Endodermal cell (in vitro differentiated cells): Measurements from ENCODE around the gene CLMN. TPM values are rescaled to one million over a fixed set of nuclear protein-coding genes. Genes with fewer than 3 reads are reported as not detected.

ENCODE experiments used
- DNase-seq: peaks from one replicate; pipeline ENCODE4 v3.0.0-alpha.2; 2017
- H3K27ac ChIP-seq: 2 replicates; pipeline ENCODE4 v1.5.1; 2013; ENCODE audit warnings: mild to moderate bottlenecking, low read depth, low read length, moderate library complexity
- H3K27me3 ChIP-seq: 2 replicates; pipeline ENCODE4 v1.6.1; 2013; ENCODE audit warnings: mild to moderate bottlenecking, low read length, moderate library complexity; ENCODE audit not compliant: insufficient read depth, control insufficient read depth, poor library complexity, severe bottlenecking
- H3K36me3 ChIP-seq: 2 replicates; pipeline ENCODE4 v1.7.0; 2013; ENCODE audit warnings: mild to moderate bottlenecking, low read length, moderate library complexity; ENCODE audit not compliant: control insufficient read depth, insufficient read depth
- H3K4me1 ChIP-seq: one replicate; pipeline ENCODE4 v1.7.0; 2013; ENCODE audit warnings: low read length; ENCODE audit not compliant: control insufficient read depth, insufficient read depth
- H3K4me3 ChIP-seq: 2 replicates; pipeline ENCODE4 v1.5.1; 2013; ENCODE audit warnings: mild to moderate bottlenecking, low read length, moderate library complexity
- H3K9ac ChIP-seq: 2 replicates; pipeline ENCODE4 v1.6.1; 2013; ENCODE audit warnings: mild to moderate bottlenecking, low read length, moderate library complexity; ENCODE audit not compliant: poor library complexity, severe bottlenecking; ENCODE audit errors: extremely low read depth
- H3K9me3 ChIP-seq: 2 replicates; pipeline ENCODE4 v1.6.1; 2013; ENCODE audit warnings: mild to moderate bottlenecking, low read length, moderate library complexity; ENCODE audit not compliant: control insufficient read depth
- H3K27ac Mint-ChIP-seq: 2 replicates; pipeline ENCODE4 v1.8.0; 2020; ENCODE audit warnings: mixed read lengths
- H3K27me3 Mint-ChIP-seq: 2 replicates; pipeline ENCODE4 v1.8.0; 2021; ENCODE audit warnings: mild to moderate bottlenecking, mixed read lengths; ENCODE audit not compliant: insufficient read depth
- H3K36me3 Mint-ChIP-seq: 2 replicates; pipeline ENCODE4 v1.8.0; 2020; ENCODE audit warnings: low read depth, mixed read lengths
- H3K4me1 Mint-ChIP-seq: 2 replicates; pipeline ENCODE4 v1.8.0; 2020; ENCODE audit warnings: mixed read lengths
- H3K4me3 Mint-ChIP-seq: 2 replicates; pipeline ENCODE4 v1.8.0; 2020; ENCODE audit warnings: mild to moderate bottlenecking, moderate library complexity, mixed read lengths
- H3K9me3 Mint-ChIP-seq: 2 replicates; pipeline ENCODE4 v1.8.0; 2020; ENCODE audit warnings: mild to moderate bottlenecking, mixed read lengths
- WGBS, 2 experiments: methylation state at CpG; one replicate each; pipeline versions ENCODE4 v1.1.5 to v1.1.7; 2013; ENCODE audit warnings: missing lambda C conversion rate in 2 of 2, mixed read lengths in 1 of 2; ENCODE audit not compliant: insufficient coverage in 1 of 2, insufficient read length in 1 of 2; 5-methylcytosine and 5-hydroxymethylcytosine counted together
- total RNA-seq, 2 donors: library from RNA; stranded (reverse); fragmentation: NEBNext Ultra II Directional in 1 of 2; extraction: Animal tissue kit (Norgen Biotek cat#: 25700) in 1 of 2; gene quantifications; 2 replicates in 1 of 2; 3 replicates in 1 of 2; pipeline ENCODE4 v1.2.1, GENCODE V29; 2021
- TF ChIP-seq, protein P1 (sequence below): fragments of 200-600 bp; sonication (generic); conservative IDR thresholded peaks from 2 replicates; pipeline ENCODE4 v1.5.0; 2021; ENCODE audit warnings: antibody characterized with exemption, mild to moderate bottlenecking

The CLMN gene
- total RNA-seq, 2 donors from 2014 or later = 9.5 to 11.7 TPM

- H3K9ac ChIP-seq = no peak overlapping the region
- H3K9me3 ChIP-seq = no peaks in the 10 kb centered on the region
- H3K4me1 ChIP-seq = no peaks in the 10 kb centered on the region
- Mint-ChIP-seq H3K27me3 (no peaks in the 10 kb centered on the region), H3K4me1 (peaks cover 3% of the 10 kb centered on the region), H3K4me3 (no peak overlapping the region), H3K36me3 (no peaks in the 10 kb centered on the region), H3K9me3 (no peaks in the 10 kb centered on the region), H3K27ac (no peak overlapping the region)
- 75 to 83% methylated on average over 1 to 6 of the region's 6 CpGs for WGBS, 2 experiments
- no peaks in the 10 kb centered on the region for H3K27me3 ChIP-seq
- no peak overlapping the region for H3K27ac ChIP-seq
- H3K36me3 ChIP-seq = no peaks in the 10 kb centered on the region
- TF ChIP-seq, protein P1, sequence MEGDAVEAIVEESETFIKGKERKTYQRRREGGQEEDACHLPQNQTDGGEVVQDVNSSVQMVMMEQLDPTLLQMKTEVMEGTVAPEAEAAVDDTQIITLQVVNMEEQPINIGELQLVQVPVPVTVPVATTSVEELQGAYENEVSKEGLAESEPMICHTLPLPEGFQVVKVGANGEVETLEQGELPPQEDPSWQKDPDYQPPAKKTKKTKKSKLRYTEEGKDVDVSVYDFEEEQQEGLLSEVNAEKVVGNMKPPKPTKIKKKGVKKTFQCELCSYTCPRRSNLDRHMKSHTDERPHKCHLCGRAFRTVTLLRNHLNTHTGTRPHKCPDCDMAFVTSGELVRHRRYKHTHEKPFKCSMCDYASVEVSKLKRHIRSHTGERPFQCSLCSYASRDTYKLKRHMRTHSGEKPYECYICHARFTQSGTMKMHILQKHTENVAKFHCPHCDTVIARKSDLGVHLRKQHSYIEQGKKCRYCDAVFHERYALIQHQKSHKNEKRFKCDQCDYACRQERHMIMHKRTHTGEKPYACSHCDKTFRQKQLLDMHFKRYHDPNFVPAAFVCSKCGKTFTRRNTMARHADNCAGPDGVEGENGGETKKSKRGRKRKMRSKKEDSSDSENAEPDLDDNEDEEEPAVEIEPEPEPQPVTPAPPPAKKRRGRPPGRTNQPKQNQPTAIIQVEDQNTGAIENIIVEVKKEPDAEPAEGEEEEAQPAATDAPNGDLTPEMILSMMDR = no peak
- no peak overlapping the region for H3K4me3 ChIP-seq
- no peak for DNase-seq
Measured at GRCh38 chr14:95229749-95230148, 90.0 kb downstream of the CLMN start.

DNA sequence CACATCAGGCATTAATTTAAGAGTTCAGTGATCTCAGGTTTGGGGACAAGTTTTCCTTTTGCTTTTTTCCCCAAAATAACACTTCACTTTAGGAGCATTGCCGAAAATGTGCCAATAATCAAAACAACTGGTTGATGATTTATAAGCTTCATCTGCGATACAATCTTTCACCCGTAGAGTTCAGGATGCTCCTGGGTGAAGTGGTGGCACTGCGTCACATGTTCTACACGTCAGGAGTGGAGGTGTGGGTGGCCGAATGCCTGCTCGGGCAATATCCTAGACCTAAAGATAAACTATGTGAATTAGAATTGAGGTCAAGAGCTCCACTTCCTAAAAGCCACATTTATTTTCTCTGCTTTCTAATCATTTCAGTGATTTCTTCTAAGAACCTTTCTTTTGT, 91.5 kb downstream of the CLMN start:
- Mint-ChIP-seq H3K9me3 (no peaks in the 10 kb centered on the region), H3K36me3 (no peaks in the 10 kb centered on the region), H3K4me1 (no peaks in the 10 kb centered on the region), H3K27me3 (no peaks in the 10 kb centered on the region), H3K4me3 (no peak overlapping the region), H3K27ac (no peak overlapping the region)
- 89 to 92% methylated on average over 7 of the region's 7 CpGs for WGBS, 2 experiments
- H3K9me3 ChIP-seq = no peaks in the 10 kb centered on the region
- no peak overlapping the region for H3K9ac ChIP-seq
- no peak for DNase-seq
- H3K27ac ChIP-seq = no peak overlapping the region
- no peaks in the 10 kb centered on the region for H3K36me3 ChIP-seq
- H3K4me3 ChIP-seq = no peak overlapping the region
- TF ChIP-seq, protein P1 = no peak
- H3K4me1 ChIP-seq = no peaks in the 10 kb centered on the region
- no peaks in the 10 kb centered on the region for H3K27me3 ChIP-seq

DNA sequence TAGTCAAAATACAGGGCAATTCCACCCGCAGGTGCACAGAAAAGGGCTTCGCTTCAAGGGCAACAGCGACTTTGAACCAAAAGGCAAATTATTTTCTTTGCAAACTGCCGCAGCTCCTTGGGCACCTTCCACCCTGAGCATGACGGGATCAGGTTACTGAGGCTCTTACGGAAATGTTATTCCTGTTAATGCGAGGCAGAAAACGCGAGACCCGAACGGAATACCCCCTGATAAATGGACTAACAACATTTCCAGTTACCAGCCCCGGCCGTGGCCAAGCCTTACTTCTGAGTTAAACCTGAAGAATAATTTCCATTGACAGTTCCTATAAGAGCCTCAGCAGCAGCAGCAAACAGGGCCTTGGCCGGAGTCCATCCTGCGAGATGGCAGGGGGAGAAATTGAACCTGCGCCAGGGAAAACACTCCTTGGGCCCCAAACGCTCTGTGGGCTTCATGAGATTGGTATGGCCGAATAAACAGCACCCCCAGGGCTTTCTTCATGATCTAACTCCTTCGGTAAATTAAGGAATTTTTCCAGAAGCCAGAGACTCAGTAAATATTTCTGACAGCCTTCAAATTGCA, 92.3 kb downstream of the CLMN start:
- no peaks in the 10 kb centered on the region for H3K36me3 ChIP-seq
- no peak for DNase-seq
- no peaks in the 10 kb centered on the region for H3K36me3 Mint-ChIP-seq
- 91 to 95% methylated on average over 14 to 19 of the region's 19 CpGs for WGBS, 2 experiments
- H3K9me3 ChIP-seq = no peaks in the 10 kb centered on the region
- H3K4me1 ChIP-seq = peaks cover 7% of the 10 kb centered on the region
- no peaks in the 10 kb centered on the region for H3K27me3 ChIP-seq
- H3K4me3 ChIP-seq = no peak overlapping the region
- no peak overlapping the region for H3K27ac ChIP-seq
- H3K27me3 Mint-ChIP-seq = no peaks in the 10 kb centered on the region
- H3K9ac ChIP-seq = no peak overlapping the region
- H3K27ac Mint-ChIP-seq = no peak overlapping the region
- H3K4me1 Mint-ChIP-seq = peaks cover 4% of the 10 kb centered on the region
- TF ChIP-seq, protein P1 = no peak
- H3K9me3 Mint-ChIP-seq = no peaks in the 10 kb centered on the region
- H3K4me3 Mint-ChIP-seq = no peak overlapping the region
